GM12878 (cell line): ENCODE data around the gene KIR2DL3.
"Not testable (repeated sequence)": the region's sequence is repeated elsewhere in the genome, so short reads cannot be mapped to it uniquely, and the experiment has no call there.

ENCODE experiments used
- CREB1 ChIP-seq: IDR thresholded peaks from 2 replicates; pipeline ENCODE4 v1.6.1; 2012; ENCODE audit warnings: low read depth, mild to moderate bottlenecking, inconsistent platforms
- TF ChIP-seq, protein P1 (sequence below): IDR thresholded peaks from 2 replicates; pipeline ENCODE4 v1.6.1; 2012; ENCODE audit warnings: low read length, inconsistent platforms

DNA sequence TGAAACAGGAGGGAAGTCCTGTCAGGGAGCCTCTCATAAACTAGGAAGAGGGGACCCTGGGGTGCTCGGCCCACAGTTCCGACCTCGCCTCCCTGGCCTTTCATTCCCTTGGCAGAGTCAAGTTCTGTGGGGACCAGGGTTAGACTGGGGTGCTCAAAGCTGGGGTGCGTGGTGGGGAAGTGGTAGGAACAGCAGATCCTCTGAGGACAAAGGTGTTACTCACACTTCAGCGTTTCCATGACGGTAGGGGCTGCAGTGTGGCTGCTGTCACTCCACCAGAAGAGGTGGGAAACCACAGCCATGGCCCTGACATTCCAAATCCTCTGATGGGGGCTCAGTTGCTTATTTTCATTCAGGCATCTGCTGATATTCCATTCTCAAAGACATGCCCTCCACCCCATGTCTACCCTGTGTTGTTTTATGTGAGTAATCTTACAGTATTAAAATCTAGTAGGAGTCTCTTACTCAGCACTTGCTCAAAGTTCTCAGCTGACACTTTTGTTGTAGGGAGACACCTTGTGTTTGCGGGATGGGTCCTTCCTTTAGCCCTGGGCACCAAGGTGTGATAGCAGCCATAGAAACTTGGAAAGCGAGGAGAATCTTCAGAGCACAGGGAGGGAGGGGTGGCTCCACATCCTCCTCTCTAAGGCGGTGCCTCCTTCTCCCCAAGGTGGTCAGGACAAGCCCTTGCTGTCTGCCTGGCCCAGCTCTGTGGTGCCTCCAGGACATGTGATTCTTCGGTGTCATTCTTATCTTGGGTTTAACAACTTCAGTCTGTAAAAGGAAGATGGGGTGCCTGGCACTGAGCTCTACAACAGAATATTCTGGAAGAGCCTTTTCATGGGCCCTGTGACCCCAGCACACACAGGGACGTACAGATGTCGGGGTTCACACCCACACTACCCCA is 18.1 kb downstream of the KIR2DL3 start:
- TF ChIP-seq, protein P1, sequence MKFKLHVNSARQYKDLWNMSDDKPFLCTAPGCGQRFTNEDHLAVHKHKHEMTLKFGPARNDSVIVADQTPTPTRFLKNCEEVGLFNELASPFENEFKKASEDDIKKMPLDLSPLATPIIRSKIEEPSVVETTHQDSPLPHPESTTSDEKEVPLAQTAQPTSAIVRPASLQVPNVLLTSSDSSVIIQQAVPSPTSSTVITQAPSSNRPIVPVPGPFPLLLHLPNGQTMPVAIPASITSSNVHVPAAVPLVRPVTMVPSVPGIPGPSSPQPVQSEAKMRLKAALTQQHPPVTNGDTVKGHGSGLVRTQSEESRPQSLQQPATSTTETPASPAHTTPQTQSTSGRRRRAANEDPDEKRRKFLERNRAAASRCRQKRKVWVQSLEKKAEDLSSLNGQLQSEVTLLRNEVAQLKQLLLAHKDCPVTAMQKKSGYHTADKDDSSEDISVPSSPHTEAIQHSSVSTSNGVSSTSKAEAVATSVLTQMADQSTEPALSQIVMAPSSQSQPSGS, result not testable (repeated sequence)
- TF ChIP-seq CREB1, result not testable (repeated sequence)
